HCT116 (cell line): ENCODE data around the gene RAD9B. TPM values are rescaled to one million over a fixed set of nuclear protein-coding genes. Genes with fewer than 3 reads are reported as not detected.

Experiments used
- ATAC-seq: fragments of 200-7000 bp; cut with Tn5 transposase; 2 replicates; pipeline ENCODE4 v1.9.1; 2020; ENCODE audit warnings: mild to moderate bottlenecking, moderate library complexity
- BruUV-seq: library from RNA; stranded (reverse); fragments of 400-500 nt; replicated peaks from 2 replicates; lab custom pipeline; 2021; lab: Mats Ljungman, UMichigan
- CTCF ChIA-PET: fragments of 300-600 bp; sonication (Branson Sonifier 250); formaldehyde crosslinking; loops from one replicate; lab custom pipeline; 2021; ENCODE audit warnings: antibody characterized with exemption; lab: Charles Lee
- POLR2A ChIA-PET: fragments of 300-600, 350-600 bp; sonication (Branson Sonifier 250); formaldehyde crosslinking; loops from one replicate; lab custom pipeline; 2021; ENCODE audit warnings: antibody characterized with exemption; lab: Charles Lee
- RAD21 ChIA-PET, 2 experiments: fragments of 300-600 bp; sonication (Branson Sonifier 250); formaldehyde crosslinking; loops; one replicate each; lab custom pipeline; 2023; ENCODE audit warnings: low total read pairs in 2 of 2; ENCODE audit not compliant: uncharacterized antibody in 2 of 2, unreplicated experiment in 2 of 2, low non-redundant PET in 1 of 2; lab: Charles Lee
- DNase-seq: peaks from one replicate; pipeline ENCODE4 v3.0.0-alpha.2; 2010; ENCODE audit warnings: low read depth, low spot score
- H2AFZ ChIP-seq: fragments of 200-600 bp; shearing (Covaris generic), sonication (generic); 2 replicates; pipeline ENCODE4 v1.6.1; 2017; ENCODE audit warnings: low read depth, mixed run types, mixed read lengths, antibody characterized with exemption, low read length; ENCODE audit not compliant: poor library complexity, severe bottlenecking
- H3K27ac ChIP-seq: 2 replicates; pipeline ENCODE4 v1.5.1; 2012; ENCODE audit warnings: low read depth, low read length
- H3K27me3 ChIP-seq: fragments of 200-600 bp; sonication (generic); 2 replicates; pipeline ENCODE4 v1.6.1; 2016; ENCODE audit warnings: mixed run types, low read length, mixed read lengths; ENCODE audit not compliant: insufficient read depth
- H3K36me3 ChIP-seq, 2 experiments: fragments of 200-500 bp in 1 of 2; fragments of 200-600 bp in 1 of 2; sonication (Bioruptor generic) in 1 of 2; sonication (generic) in 1 of 2; 2 replicates each; pipeline versions ENCODE4 v1.5.1 to v1.6.1; 2014 to 2016; ENCODE audit warnings: low read length in 2 of 2, inconsistent platforms in 1 of 2, mixed read lengths in 1 of 2, mixed run types in 1 of 2; ENCODE audit not compliant: insufficient read depth in 2 of 2, control insufficient read depth in 1 of 2
- H3K4me1 ChIP-seq, 2 experiments: fragments of 200-600 bp in 1 of 2; sonication (generic) in 1 of 2; 2 replicates each; pipeline versions ENCODE4 v1.5.1 to v1.6.1; 2012 to 2017; ENCODE audit warnings: low read length in 2 of 2, inconsistent platforms in 1 of 2, mild to moderate bottlenecking in 1 of 2, mixed read lengths in 1 of 2, mixed run types in 1 of 2, moderate library complexity in 1 of 2; ENCODE audit not compliant: insufficient read depth in 2 of 2, control insufficient read depth in 1 of 2
- H3K4me2 ChIP-seq: fragments of 200-600 bp; sonication (generic); 2 replicates; pipeline ENCODE4 v1.6.1; 2017; ENCODE audit warnings: mixed run types, low read length, mixed read lengths
- H3K4me3 ChIP-seq, 2 experiments: fragments of 200-600 bp in 1 of 2; sonication (generic) in 1 of 2; replicated peaks in 1 of 2; 2 replicates each; pipeline ENCODE4 v1.5.1; 2011 to 2016; ENCODE audit warnings: low read length in 2 of 2, control low read depth in 1 of 2, low read depth in 1 of 2, mild to moderate bottlenecking in 1 of 2, mixed read lengths in 1 of 2, mixed run types in 1 of 2
- H3K79me2 ChIP-seq: fragments of 200-600 bp; sonication (generic); 2 replicates; pipeline ENCODE4 v1.6.1; 2017; ENCODE audit warnings: mild to moderate bottlenecking, mixed run types, low read length, moderate library complexity, mixed read lengths; ENCODE audit not compliant: insufficient read depth
- H3K9ac ChIP-seq: fragments of 200-600 bp; sonication (generic); 2 replicates; pipeline ENCODE4 v1.6.1; 2016; ENCODE audit warnings: low read length, mixed read lengths
- H3K9me2 ChIP-seq: fragments of 200-600 bp; sonication (generic), shearing (Covaris generic); 2 replicates; pipeline ENCODE4 v1.6.1; 2017; ENCODE audit warnings: mixed run types, mild to moderate bottlenecking, moderate library complexity; ENCODE audit not compliant: insufficient read depth
- H3K9me3 ChIP-seq, 2 experiments: fragments of 200-500 bp in 1 of 2; fragments of 200-600 bp in 1 of 2; sonication (Bioruptor generic) in 1 of 2; sonication (generic) in 1 of 2; 2 replicates each; pipeline ENCODE4 v1.6.1; 2014 to 2017; ENCODE audit warnings: low read length in 2 of 2, mixed read lengths in 2 of 2, inconsistent platforms in 1 of 2, low read depth in 1 of 2, mild to moderate bottlenecking in 1 of 2, mixed run types in 1 of 2, moderate library complexity in 1 of 2; ENCODE audit not compliant: control insufficient read depth in 1 of 2, insufficient read depth in 1 of 2
- H4K20me1 ChIP-seq: fragments of 200-600 bp; sonication (generic), shearing (Covaris generic); 2 replicates; pipeline ENCODE4 v1.6.1; 2017; ENCODE audit warnings: mixed run types, mild to moderate bottlenecking, moderate library complexity; ENCODE audit not compliant: insufficient read depth
- CBX3 ChIP-seq: IDR thresholded peaks from 2 replicates; pipeline ENCODE4 v1.6.1; 2012; ENCODE audit warnings: low read depth
- JUND ChIP-seq: IDR thresholded peaks from 2 replicates; pipeline ENCODE4 v1.6.1; 2012
- POLR2AphosphoS5 ChIP-seq: IDR thresholded peaks from 2 replicates; pipeline ENCODE4 v1.6.1; 2011; ENCODE audit warnings: mild to moderate bottlenecking, low read depth, low read length, moderate library complexity
- SP1 ChIP-seq: IDR thresholded peaks from 2 replicates; pipeline ENCODE4 v1.6.1; 2012; ENCODE audit warnings: low read depth
- intact Hi-C: fragments of 100-400 bp; cut with micrococcal nuclease; formaldehyde crosslinking; loops from 2 replicates; pipeline ENCODE4 v1.10.0; 2022
- total RNA-seq: library from RNA; stranded (reverse); gene quantifications from one replicate; pipeline ENCODE4 v1.2.1, GENCODE V29; 2021; ENCODE audit not compliant: unreplicated experiment
- TF ChIP-seq, protein P1 (sequence below), 3 experiments: fragments of 200-600 bp in 1 of 3; sonication (generic) in 1 of 3; IDR thresholded peaks in 2 of 3; conservative IDR thresholded peaks in 1 of 3; 2 replicates each; pipeline ENCODE4 v1.5.1; 2012 to 2017; ENCODE audit warnings: low read depth in 2 of 3, low read length in 2 of 3, antibody characterized with exemption in 1 of 3, borderline replicate concordance in 1 of 3, control low read depth in 1 of 3, mild to moderate bottlenecking in 1 of 3, mixed read lengths in 1 of 3, mixed run types in 1 of 3, moderate library complexity in 1 of 3; ENCODE audit not compliant: insufficient read depth in 1 of 3
- TF ChIP-seq, protein P2 (sequence below): IDR thresholded peaks from 2 replicates; pipeline ENCODE4 v1.6.1; 2012
- TF ChIP-seq, protein P3 (sequence below): IDR thresholded peaks from 2 replicates; pipeline ENCODE4 v1.6.1; 2012
- TF ChIP-seq, protein P4 (sequence below): IDR thresholded peaks from 2 replicates; pipeline ENCODE4 v1.6.1; 2012; ENCODE audit warnings: low read depth

Gene RAD9B
- total RNA-seq, 1 experiment from 2014 or later = 0.17 TPM

DNA sequence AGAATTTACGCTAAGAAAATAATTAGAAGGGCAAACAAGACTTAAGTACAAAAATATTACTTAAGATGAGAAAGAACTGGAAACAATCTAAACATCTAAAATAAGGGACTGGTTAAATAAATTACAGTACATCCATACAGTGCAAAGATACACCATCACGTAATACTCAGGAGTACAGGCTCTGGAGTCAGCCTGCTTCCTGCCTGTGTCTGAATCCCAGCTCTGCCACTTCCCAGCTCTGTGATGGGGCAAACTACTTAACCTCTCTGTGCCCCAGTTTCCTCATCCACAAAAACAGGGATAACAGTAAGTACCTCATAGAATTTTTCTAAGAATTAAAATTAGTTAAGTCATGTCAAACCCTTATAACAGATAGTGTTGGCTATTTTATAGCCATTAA lies 45.0 kb downstream of the RAD9B start:
- H3K4me1 ChIP-seq = peaks cover 0 to 6% of the 10 kb centered on the region in 2 experiments; a peak in 1 of 4 replicates
- no peak for ATAC-seq

More for the DNA sequence above, 45.0 kb downstream of the RAD9B start:
- Histone ChIP-seq H3K79me2 (peaks cover 80% of the 10 kb centered on the region), H2AFZ (no peak overlapping the region), H4K20me1 (no peaks in the 10 kb centered on the region), H3K9me3 (no peaks in the 10 kb centered on the region), H3K27me3 (no peaks in the 10 kb centered on the region), H3K36me3 (peaks cover 0 to 9% of the 10 kb centered on the region in 2 experiments; a peak in 2 of 4 replicates), H3K4me3 (no peak overlapping the region), H3K9me2 (no peaks in the 10 kb centered on the region), H3K4me2 (no peak overlapping the region), H3K27ac (no peak overlapping the region), H3K9ac (no peak overlapping the region)
- ChIA-PET CTCF (no interaction called here), RAD21 (no interaction called here), POLR2A (no interaction called here)
- BruUV-seq = no TSS peak
- TF ChIP-seq, protein P1, sequence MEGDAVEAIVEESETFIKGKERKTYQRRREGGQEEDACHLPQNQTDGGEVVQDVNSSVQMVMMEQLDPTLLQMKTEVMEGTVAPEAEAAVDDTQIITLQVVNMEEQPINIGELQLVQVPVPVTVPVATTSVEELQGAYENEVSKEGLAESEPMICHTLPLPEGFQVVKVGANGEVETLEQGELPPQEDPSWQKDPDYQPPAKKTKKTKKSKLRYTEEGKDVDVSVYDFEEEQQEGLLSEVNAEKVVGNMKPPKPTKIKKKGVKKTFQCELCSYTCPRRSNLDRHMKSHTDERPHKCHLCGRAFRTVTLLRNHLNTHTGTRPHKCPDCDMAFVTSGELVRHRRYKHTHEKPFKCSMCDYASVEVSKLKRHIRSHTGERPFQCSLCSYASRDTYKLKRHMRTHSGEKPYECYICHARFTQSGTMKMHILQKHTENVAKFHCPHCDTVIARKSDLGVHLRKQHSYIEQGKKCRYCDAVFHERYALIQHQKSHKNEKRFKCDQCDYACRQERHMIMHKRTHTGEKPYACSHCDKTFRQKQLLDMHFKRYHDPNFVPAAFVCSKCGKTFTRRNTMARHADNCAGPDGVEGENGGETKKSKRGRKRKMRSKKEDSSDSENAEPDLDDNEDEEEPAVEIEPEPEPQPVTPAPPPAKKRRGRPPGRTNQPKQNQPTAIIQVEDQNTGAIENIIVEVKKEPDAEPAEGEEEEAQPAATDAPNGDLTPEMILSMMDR (IDR thresholded peaks at IDR 0.05 in 2 of 3, conservative IDR thresholded peaks at IDR 0.05 in 1 of 3; ENCODE audit: borderline replicate concordance in 1 of 3, insufficient read depth in 1 of 3, low read depth in 2 of 3, low read length in 2 of 3) = no peak
- TF ChIP-seq SP1 (no peak), JUND (no peak), CBX3 (no peak), POLR2AphosphoS5 (no peak)
- TF ChIP-seq, protein P2, sequence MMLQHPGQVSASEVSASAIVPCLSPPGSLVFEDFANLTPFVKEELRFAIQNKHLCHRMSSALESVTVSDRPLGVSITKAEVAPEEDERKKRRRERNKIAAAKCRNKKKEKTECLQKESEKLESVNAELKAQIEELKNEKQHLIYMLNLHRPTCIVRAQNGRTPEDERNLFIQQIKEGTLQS = no peak
- TF ChIP-seq, protein P3, sequence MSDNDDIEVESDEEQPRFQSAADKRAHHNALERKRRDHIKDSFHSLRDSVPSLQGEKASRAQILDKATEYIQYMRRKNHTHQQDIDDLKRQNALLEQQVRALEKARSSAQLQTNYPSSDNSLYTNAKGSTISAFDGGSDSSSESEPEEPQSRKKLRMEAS = no peak
- TF ChIP-seq, protein P4, sequence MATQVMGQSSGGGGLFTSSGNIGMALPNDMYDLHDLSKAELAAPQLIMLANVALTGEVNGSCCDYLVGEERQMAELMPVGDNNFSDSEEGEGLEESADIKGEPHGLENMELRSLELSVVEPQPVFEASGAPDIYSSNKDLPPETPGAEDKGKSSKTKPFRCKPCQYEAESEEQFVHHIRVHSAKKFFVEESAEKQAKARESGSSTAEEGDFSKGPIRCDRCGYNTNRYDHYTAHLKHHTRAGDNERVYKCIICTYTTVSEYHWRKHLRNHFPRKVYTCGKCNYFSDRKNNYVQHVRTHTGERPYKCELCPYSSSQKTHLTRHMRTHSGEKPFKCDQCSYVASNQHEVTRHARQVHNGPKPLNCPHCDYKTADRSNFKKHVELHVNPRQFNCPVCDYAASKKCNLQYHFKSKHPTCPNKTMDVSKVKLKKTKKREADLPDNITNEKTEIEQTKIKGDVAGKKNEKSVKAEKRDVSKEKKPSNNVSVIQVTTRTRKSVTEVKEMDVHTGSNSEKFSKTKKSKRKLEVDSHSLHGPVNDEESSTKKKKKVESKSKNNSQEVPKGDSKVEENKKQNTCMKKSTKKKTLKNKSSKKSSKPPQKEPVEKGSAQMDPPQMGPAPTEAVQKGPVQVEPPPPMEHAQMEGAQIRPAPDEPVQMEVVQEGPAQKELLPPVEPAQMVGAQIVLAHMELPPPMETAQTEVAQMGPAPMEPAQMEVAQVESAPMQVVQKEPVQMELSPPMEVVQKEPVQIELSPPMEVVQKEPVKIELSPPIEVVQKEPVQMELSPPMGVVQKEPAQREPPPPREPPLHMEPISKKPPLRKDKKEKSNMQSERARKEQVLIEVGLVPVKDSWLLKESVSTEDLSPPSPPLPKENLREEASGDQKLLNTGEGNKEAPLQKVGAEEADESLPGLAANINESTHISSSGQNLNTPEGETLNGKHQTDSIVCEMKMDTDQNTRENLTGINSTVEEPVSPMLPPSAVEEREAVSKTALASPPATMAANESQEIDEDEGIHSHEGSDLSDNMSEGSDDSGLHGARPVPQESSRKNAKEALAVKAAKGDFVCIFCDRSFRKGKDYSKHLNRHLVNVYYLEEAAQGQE = no peak
- no peak for DNase-seq
- intact Hi-C loops = no loop called here
